GM12878 (cell line): Measurements from ENCODE around the gene NMRK1. TPM values are rescaled to one million over a fixed set of nuclear protein-coding genes. Genes with fewer than 3 reads are reported as not detected.

Source experiments
- ATAC-seq: fragments of 200-7000 bp; cut with Tn5 transposase; 3 replicates; pipeline ENCODE4 v1.9.1; 2020; ENCODE audit warnings: mild to moderate bottlenecking, moderate library complexity
- BruUV-seq: library from RNA; stranded (reverse); fragments of 400-500 nt; replicated peaks from 2 replicates; lab custom pipeline; 2021; lab: Mats Ljungman, UMichigan
- CTCF ChIA-PET: fragments of 300-600 bp; sonication (Branson Sonifier 250); formaldehyde crosslinking; extraction: SDS; loops from one replicate; lab custom pipeline; 2021; ENCODE audit warnings: inconsistent platforms; lab: Yijun Ruan, JAX
- POLR2A ChIA-PET: fragments of 350-600 bp; formaldehyde crosslinking; extraction: SDS; loops from one replicate; lab custom pipeline; 2021; ENCODE audit warnings: inconsistent platforms; lab: Charles Lee
- RAD21 ChIA-PET: fragments of 300-600 bp; sonication (Branson Sonifier 250); formaldehyde crosslinking; loops from one replicate; lab custom pipeline; 2023; ENCODE audit warnings: antibody characterized with exemption; ENCODE audit not compliant: unreplicated experiment; lab: Charles Lee
- SMC1A ChIA-PET: fragments of 300-600 bp; sonication (Branson Sonifier 250); formaldehyde crosslinking; loops from one replicate; lab custom pipeline; 2023; ENCODE audit not compliant: unreplicated experiment, uncharacterized antibody; lab: Charles Lee
- DNase-seq: peaks from one replicate; pipeline ENCODE4 v3.0.0-alpha.2; 2011; ENCODE audit warnings: low read depth, low spot score
- FAIRE-seq: peaks from 3 replicates; lab custom pipeline; 2011; peaks lifted over from hg19 to GRCh38; lab: Jason Lieb, UNC
- H2AFZ ChIP-seq: 2 replicates; pipeline ENCODE4 v1.6.0; 2011; ENCODE audit warnings: low read depth, low read length, control low read depth; ENCODE audit not compliant: control insufficient read depth
- H3K27ac ChIP-seq: 2 replicates; pipeline ENCODE4 v1.5.1; 2011; ENCODE audit warnings: control low read depth; ENCODE audit not compliant: control insufficient read depth, insufficient read depth
- H3K27me3 ChIP-seq, 2 experiments: replicated peaks in 1 of 2; 2 replicates each; pipeline versions ENCODE4 v1.6.0 to v1.6.1; 2011; ENCODE audit warnings: low read length in 1 of 2; ENCODE audit not compliant: control insufficient read depth in 2 of 2, insufficient read depth in 2 of 2
- H3K36me3 ChIP-seq, 2 experiments: 2 replicates each; pipeline ENCODE4 v1.5.1; 2011; ENCODE audit warnings: low read length in 1 of 2; ENCODE audit not compliant: control insufficient read depth in 2 of 2, insufficient read depth in 2 of 2
- H3K4me1 ChIP-seq: 2 replicates; pipeline ENCODE4 v1.6.1; 2011; ENCODE audit warnings: mild to moderate bottlenecking, low read length, moderate library complexity, mixed read lengths; ENCODE audit not compliant: control insufficient read depth, insufficient read depth
- H3K4me2 ChIP-seq: 2 replicates; pipeline ENCODE4 v1.6.0; 2011; ENCODE audit warnings: control low read depth; ENCODE audit not compliant: control insufficient read depth, insufficient read depth
- H3K4me3 ChIP-seq: fragments of 200-600 bp; sonication (generic); 2 replicates; pipeline ENCODE4 v1.5.1; 2016
- H3K79me2 ChIP-seq: 2 replicates; pipeline ENCODE4 v1.6.0; 2011; ENCODE audit warnings: low read length; ENCODE audit not compliant: control insufficient read depth, insufficient read depth
- H3K9ac ChIP-seq: 2 replicates; pipeline ENCODE4 v1.8.0; 2011; ENCODE audit warnings: low read length, control low read depth, mixed read lengths; ENCODE audit not compliant: control insufficient read depth, insufficient read depth
- H3K9me3 ChIP-seq: replicated peaks from 3 replicates; pipeline ENCODE4 v1.5.1; 2011; ENCODE audit warnings: mild to moderate bottlenecking, low read length; ENCODE audit not compliant: control insufficient read depth, insufficient read depth
- H4K20me1 ChIP-seq: 2 replicates; pipeline ENCODE4 v1.6.0; 2011; ENCODE audit not compliant: control insufficient read depth, insufficient read depth
- CHD1 ChIP-seq: IDR thresholded peaks from 2 replicates; pipeline ENCODE4 v1.6.1; 2012; ENCODE audit warnings: low read depth, low read length, improper control_type of control experiment
- EED ChIP-seq: sonication (generic); IDR thresholded peaks from 2 replicates; pipeline ENCODE4 v1.6.1; 2016; ENCODE audit warnings: antibody characterized with exemption, low read depth
- EZH2 ChIP-seq: IDR thresholded peaks from 2 replicates; pipeline ENCODE4 v1.6.1; 2012; ENCODE audit warnings: low read depth, mild to moderate bottlenecking, control low read depth, inconsistent platforms, low read length, borderline replicate concordance; ENCODE audit not compliant: control insufficient read depth
- FOS ChIP-seq: IDR thresholded peaks from 3 replicates; pipeline ENCODE4 v1.6.1; 2011; ENCODE audit warnings: borderline replicate concordance; ENCODE audit not compliant: insufficient read length; ENCODE audit errors: extremely low read depth
- GATAD2B ChIP-seq: fragments of 450-650 bp; conservative IDR thresholded peaks from 2 replicates; pipeline ENCODE4 v1.6.1; 2017; ENCODE audit warnings: low read depth, mild to moderate bottlenecking, moderate library complexity
- HDAC2 ChIP-seq: fragments of 200-600 bp; sonication (generic); IDR thresholded peaks from 2 replicates; pipeline ENCODE4 v1.6.1; 2017
- JUND ChIP-seq: IDR thresholded peaks from 2 replicates; pipeline ENCODE4 v1.6.1; 2012; ENCODE audit warnings: low read depth, mild to moderate bottlenecking, low read length, improper control_type of control experiment, moderate library complexity
- MYC ChIP-seq: IDR thresholded peaks from 2 replicates; pipeline ENCODE4 v1.6.1; 2011; ENCODE audit warnings: mild to moderate bottlenecking, low read length, moderate library complexity, inconsistent platforms; ENCODE audit not compliant: insufficient read depth, insufficient replicate concordance, insufficient read length, severe bottlenecking
- NBN ChIP-seq: fragments of 450-650 bp; IDR thresholded peaks from 2 replicates; pipeline ENCODE4 v1.6.1; 2016
- NR2C2 ChIP-seq: IDR thresholded peaks from 2 replicates; pipeline ENCODE4 v1.6.1; 2011; ENCODE audit warnings: borderline replicate concordance, low read depth; ENCODE audit not compliant: control insufficient read depth, insufficient read length
- PAX5 ChIP-seq: IDR thresholded peaks from 2 replicates; pipeline ENCODE4 v1.6.1; 2011; ENCODE audit warnings: low read depth, low read length, borderline replicate concordance
- POLR2AphosphoS2 ChIP-seq: IDR thresholded peaks from 2 replicates; pipeline ENCODE4 v1.6.1; 2011; ENCODE audit warnings: low read depth, mild to moderate bottlenecking, low read length, improper control_type of control experiment, moderate library complexity
- POU2F2 ChIP-seq: IDR thresholded peaks from 3 replicates; pipeline ENCODE4 v1.6.1; 2011; ENCODE audit warnings: low read depth, mild to moderate bottlenecking, low read length, borderline replicate concordance
- RCOR1 ChIP-seq: conservative IDR thresholded peaks from 2 replicates; pipeline ENCODE4 v1.6.1; 2012; ENCODE audit warnings: low read depth, low read length, improper control_type of control experiment
- SIX5 ChIP-seq: IDR thresholded peaks from 2 replicates; pipeline ENCODE4 v1.6.1; 2011; ENCODE audit warnings: mild to moderate bottlenecking, low read depth, low read length, moderate library complexity; ENCODE audit not compliant: severe bottlenecking
- SPI1 ChIP-seq: IDR thresholded peaks from 2 replicates; pipeline ENCODE4 v1.6.1; 2011; ENCODE audit warnings: low read depth, mild to moderate bottlenecking, low read length, moderate library complexity, borderline replicate concordance; ENCODE audit not compliant: insufficient read depth
- STAT1 ChIP-seq: fragments of 450-650 bp; conservative IDR thresholded peaks from 2 replicates; pipeline ENCODE4 v1.6.1; 2014; ENCODE audit warnings: antibody characterized with exemption, mild to moderate bottlenecking
- ZNF622 ChIP-seq: fragments of 450-650 bp; IDR thresholded peaks from 2 replicates; pipeline ENCODE4 v1.6.1; 2017; ENCODE audit warnings: mild to moderate bottlenecking, inconsistent platforms
- WGBS: methylation state at CpG from one replicate; pipeline ENCODE4 v1.1.6; 2016; ENCODE audit warnings: low lambda C conversion rate; ENCODE audit not compliant: insufficient replicate concordance, insufficient coverage; ENCODE audit errors: missing lambda C conversion rate; 5-methylcytosine and 5-hydroxymethylcytosine counted together
- in situ Hi-C: fragments of 300-500 bp; cut with MboI; formaldehyde crosslinking; loops from 9 replicates; pipeline ENCODE4 v1.14.3; 2018; ENCODE audit warnings: mixed read lengths
- intact Hi-C: fragments of 100-400 bp; cut with micrococcal nuclease; formaldehyde crosslinking; loops from one replicate; pipeline ENCODE4 v1.14.2; 2022; ENCODE audit not compliant: unreplicated experiment
- polyA plus RNA-seq, 11 experiments: library from polyadenylated mRNA; depleted of rRNA in 4 of 11; unstranded in 6 of 11; stranded (reverse) in 5 of 11; fragments of >200 nt; fragmentation: Nextera tagmentation in 4 of 11; fragmentation: Illumina TruSeq in 1 of 11; extraction: Ambion mirVana in 4 of 11; extraction: Trizol in 1 of 11; gene quantifications; 1 replicate in 1 of 11; 2 replicates in 10 of 11; pipeline versions ENCODE4 v1.2.1 to v1.2.3, GENCODE V29; 2011 to 2016; ENCODE audit warnings: inconsistent platforms in 2 of 11, missing spikeins in 2 of 11, low read depth in 1 of 11
- total RNA-seq, 4 experiments: library from RNA; depleted of rRNA in 3 of 4; stranded (reverse); fragments of >200 nt in 3 of 4; fragmentation: Illumina TruSeq in 1 of 4; extraction: Trizol in 1 of 4; gene quantifications; 2 replicates each; pipeline versions ENCODE4 v1.2.1 to v1.2.3, GENCODE V29; 2013 to 2021
- TF ChIP-seq, protein P1 (sequence below): fragments of 450-650 bp; IDR thresholded peaks from 2 replicates; pipeline ENCODE4 v1.6.1; 2017; ENCODE audit warnings: mild to moderate bottlenecking, low read depth, inconsistent platforms; ENCODE audit not compliant: poor library complexity, severe bottlenecking

Gene NMRK1
- total and polyA plus RNA-seq, 10 of the 15 experiments (the other 5 are each of a cell fraction or from before 2014, with no cell fraction given): 8.4 to 17.2 (median 12.1) TPM

GRCh38 chr9:75104607-75105006, 16.7 kb upstream of the NMRK1 start:
- H3K36me3 ChIP-seq: peaks cover 0 to 4% of the 10 kb centered on the region in 2 experiments; a peak in 1 of 4 replicates
- RAD21 ChIA-PET: no interaction called here
- no peak overlapping the region for H3K4me2 ChIP-seq
- no peak overlapping the region for H3K4me3 ChIP-seq
- H3K79me2 ChIP-seq: peaks cover 2% of the 10 kb centered on the region
- H3K4me1 ChIP-seq: no peaks in the 10 kb centered on the region
- intact Hi-C loops (no loop called here), in situ Hi-C loops (no loop called here)
- POLR2A ChIA-PET: no interaction called here
- SMC1A ChIA-PET: interaction anchor here (1.0 to 1.7 kb wide), 4 partner anchors 12 to 29 kb away, joined by 3 to 5 read pairs (median 4); no protein-coding TSS in a partner anchor
- BruUV-seq: no TSS peak
- TF ChIP-seq RCOR1: no peak
- no peak for TF ChIP-seq HDAC2
- no peak for TF ChIP-seq PAX5
- TF ChIP-seq NR2C2: no peak
- no peak for TF ChIP-seq EZH2
- TF ChIP-seq POU2F2: no peak
- TF ChIP-seq NBN: no peak
- no peak for TF ChIP-seq EED
- no peak for TF ChIP-seq SIX5
- TF ChIP-seq POLR2AphosphoS2: no peak
- no peak for TF ChIP-seq SPI1
- TF ChIP-seq STAT1: no peak
- no peak for TF ChIP-seq MYC
- TF ChIP-seq CHD1: no peak
- no peak for TF ChIP-seq GATAD2B
- TF ChIP-seq JUND: no peak
- no peak for TF ChIP-seq FOS
- no peak for TF ChIP-seq ZNF622
- TF ChIP-seq, protein P1, sequence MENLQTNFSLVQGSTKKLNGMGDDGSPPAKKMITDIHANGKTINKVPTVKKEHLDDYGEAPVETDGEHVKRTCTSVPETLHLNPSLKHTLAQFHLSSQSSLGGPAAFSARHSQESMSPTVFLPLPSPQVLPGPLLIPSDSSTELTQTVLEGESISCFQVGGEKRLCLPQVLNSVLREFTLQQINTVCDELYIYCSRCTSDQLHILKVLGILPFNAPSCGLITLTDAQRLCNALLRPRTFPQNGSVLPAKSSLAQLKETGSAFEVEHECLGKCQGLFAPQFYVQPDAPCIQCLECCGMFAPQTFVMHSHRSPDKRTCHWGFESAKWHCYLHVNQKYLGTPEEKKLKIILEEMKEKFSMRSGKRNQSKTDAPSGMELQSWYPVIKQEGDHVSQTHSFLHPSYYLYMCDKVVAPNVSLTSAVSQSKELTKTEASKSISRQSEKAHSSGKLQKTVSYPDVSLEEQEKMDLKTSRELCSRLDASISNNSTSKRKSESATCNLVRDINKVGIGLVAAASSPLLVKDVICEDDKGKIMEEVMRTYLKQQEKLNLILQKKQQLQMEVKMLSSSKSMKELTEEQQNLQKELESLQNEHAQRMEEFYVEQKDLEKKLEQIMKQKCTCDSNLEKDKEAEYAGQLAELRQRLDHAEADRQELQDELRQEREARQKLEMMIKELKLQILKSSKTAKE: no peak
- FAIRE-seq (no peak), DNase-seq (no peak), ATAC-seq (no peak)
- H4K20me1 ChIP-seq: no peaks in the 10 kb centered on the region; the same call in 1 of the 2 replicates
- WGBS: 96% methylated on average over 3 of the region's 3 CpGs
- no peak overlapping the region for H3K27ac ChIP-seq
- CTCF ChIA-PET: no interaction called here
- no peak overlapping the region for H3K9ac ChIP-seq
- no peak overlapping the region for H2AFZ ChIP-seq
- H3K27me3 ChIP-seq: no peaks in the 10 kb centered on the region
- no peaks in the 10 kb centered on the region for H3K9me3 ChIP-seq
